Activated CD8-positive, alpha-beta memory T cell treated with anti-CD3 and anti-CD28 coated beads for 48 hours (primary cell): ENCODE measurements around the gene GNPAT.
"Not testable (repeated sequence)": the region's sequence is repeated elsewhere in the genome, so short reads cannot be mapped to it uniquely, and the experiment has no call there.

ENCODE experiments used
- DNase-seq, 3 experiments: peaks; one replicate each; pipeline ENCODE4 v3.0.0-alpha.2; 2020; ENCODE audit warnings: low read depth in 2 of 3, low spot score in 2 of 3

Gene GNPAT

DNA sequence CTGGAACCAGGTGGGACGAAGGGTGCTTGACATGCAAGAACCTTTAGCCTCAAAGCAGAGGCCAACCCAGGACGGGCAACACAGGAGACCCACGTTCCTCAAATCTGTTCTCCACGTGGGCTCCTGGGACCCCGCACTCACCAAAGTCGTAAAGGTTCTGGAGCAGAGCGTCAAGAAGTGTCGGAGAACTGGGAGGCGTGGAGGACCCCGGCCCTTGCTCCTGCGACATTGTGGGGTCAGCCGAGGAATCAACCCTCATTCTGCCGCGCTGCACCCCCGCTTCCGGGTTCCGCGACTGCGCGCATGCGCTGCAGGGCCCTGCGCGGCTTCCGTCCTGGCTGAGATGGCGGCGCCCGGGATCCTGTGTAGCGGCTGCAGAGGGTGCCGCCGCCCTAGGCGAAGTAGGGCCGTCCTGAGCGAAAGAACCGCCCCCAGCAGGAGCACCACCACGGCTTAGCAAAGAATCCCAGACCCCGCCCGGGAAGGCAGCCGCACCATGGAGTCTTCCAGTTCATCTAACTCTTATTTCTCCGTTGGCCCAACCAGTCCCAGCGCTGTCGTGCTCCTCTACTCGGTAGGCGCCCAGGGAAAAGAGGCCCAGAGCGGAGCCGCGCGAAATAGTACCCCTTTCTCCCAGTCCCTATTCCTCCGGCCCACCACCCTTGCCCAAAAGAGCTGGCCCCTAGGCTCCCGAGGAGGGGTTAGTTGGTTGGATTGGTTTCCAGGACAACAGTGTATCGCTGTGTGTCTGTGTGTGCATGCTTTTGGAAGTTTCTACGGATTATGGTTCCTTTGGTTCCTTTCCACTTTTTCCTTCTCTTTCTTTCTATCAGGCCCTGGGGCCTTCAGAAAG, at the start of gene GNPAT:
Gene GNPAT (plus strand): TSS at position 330 of the 853 bp plus-strand sequence. CDS start 167 bp downstream, at position 497.
- peak; percentile 78 to 86 (median 84) for DNase-seq

DNA sequence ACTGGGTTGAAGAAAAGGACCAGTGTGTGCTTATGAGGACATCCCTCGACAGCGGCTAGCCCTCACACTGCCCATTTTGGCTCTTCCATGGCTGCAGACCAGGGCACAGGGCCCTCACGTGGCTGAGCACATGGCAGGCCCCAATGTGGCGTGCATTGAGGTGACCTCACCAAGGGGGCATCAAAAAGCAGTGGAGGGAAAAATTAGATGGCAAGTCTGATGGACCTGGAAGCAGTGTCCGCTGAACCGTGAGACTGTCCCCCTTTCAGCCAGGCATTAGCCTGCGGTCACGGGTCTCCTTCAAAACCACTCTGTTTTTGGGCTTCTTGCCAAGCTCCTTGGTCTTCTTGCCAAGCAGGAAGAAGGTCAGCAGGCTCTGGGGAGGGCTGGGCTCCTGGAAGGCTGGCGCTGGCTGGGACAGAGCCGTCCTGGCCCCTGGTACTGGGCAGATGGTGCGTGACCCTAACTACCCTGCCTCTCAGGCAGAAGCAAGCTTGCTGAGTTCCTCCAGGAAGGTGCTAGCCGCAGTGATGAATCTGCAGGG, 48.3 kb upstream of the GNPAT start:
- DNase-seq = no peak

DNA sequence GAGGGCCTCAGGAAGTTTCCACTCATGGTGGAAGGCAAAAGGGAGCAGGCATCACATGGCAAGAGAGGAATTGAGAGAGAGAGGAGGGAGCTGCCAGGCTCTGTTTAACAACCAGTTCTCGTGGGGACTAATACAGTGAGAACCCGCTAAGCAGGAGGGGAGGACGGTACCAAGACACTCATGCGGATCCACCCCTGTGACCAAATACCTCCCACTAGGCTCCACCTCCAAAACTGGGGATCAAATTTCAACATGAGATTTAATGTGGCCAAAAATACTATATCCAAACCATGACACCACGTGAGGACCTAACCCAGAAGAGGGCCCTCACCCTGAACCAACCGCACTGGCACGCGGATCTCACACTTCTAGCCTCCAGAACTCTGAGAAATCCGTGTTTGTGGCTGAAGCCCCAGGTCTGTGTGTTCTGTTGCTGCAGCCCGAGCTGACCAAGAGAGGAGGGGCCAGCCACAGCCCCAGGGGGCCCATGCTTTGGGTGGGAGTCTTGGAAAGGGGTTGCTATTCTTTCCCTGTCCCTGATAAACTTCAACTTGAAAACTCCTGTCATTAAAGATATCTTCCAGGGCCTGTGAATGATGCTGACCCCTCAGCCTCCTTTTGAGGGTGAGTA, 47.2 kb upstream of the GNPAT start:
- no peak for DNase-seq

DNA sequence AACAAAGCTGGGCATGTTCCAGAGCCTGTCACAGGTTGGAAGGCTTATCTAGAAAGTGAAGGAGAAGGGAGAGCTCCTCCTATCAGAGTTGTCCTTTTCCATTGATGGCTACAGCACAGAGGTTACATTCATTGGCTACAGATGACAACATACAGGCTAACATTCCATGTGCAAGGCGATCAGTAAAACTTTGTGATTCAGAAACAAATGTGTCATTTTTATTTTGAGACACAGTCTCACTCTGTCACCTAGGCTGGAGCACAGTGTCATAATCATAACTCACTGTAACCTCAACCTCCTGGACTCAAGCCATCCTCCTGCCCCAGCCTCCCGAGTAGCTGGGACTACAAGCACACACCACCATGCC, 46.6 kb upstream of the GNPAT start:
- DNase-seq = no peak

DNA sequence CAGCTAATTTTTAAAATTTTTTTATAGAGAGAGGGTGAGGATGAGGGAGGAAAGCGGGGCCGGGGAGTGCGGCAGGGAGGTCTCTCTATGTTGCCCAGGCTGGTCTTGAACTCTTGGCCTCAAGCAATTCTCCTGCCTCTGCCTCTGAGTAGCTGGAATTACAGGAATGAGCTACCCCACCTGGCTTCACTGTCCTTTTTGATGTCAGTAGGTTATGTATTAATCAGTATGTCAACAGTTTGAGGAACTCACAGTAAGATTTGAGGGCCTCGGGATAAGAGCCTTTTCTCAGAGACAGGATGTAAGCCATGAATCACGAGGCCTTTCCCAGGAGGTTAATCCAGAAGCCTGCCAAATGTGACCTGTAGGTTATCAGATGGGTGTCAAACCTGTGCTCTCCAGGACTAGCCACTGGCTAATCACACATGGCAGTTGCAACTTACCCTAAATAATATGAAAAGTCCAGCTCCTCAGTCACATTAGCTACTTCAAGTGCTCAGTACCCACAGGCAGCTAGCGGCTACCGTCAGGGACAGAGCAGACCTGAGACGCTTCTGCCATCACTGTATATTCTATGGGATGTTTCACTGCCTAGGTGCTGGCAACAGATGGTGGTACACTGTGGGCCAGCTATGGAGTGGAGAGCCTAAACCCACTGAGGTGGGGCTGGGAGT, 46.0 kb upstream of the GNPAT start:
- DNase-seq = no peak

DNA sequence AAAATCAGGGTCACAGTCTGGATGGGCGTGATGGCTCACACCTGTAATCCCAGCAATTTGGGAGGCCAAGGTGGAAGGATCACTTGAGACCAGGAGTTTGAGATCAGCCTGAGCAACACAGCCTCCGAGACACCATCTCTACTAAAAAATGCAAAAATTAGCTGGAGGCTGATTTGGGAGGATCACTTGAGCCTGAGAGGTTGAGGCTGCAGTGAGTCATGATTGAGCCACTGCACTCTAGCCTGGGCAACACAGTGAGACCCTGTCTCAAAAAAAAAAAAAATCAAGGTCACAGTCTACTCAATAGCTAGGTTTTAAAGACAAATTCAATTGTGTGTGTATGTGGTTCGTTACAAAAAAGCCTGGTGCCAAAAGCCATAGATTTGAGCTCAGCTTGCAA, 44.7 kb upstream of the GNPAT start:
- no peak for DNase-seq

DNA sequence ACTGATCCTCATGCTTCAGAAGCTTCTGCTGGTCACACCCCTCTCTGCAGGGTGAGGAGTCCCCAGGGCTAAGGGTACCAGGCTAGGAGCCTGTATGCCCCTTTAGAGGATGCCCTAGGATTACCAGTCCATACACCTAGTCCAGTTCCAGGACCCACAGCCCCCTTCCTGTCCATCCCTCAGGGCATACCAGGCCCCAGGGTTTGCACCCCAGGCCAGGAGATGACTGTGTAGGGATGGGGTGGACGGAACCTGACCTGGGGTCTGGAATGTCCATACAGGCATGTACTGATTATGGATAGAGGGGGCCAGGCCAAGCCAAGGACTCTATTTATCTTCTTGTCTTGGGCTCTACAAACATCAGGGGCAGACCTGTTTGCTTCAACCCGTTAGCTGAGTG, 44.3 kb upstream of the GNPAT start:
- DNase-seq = no peak

DNA sequence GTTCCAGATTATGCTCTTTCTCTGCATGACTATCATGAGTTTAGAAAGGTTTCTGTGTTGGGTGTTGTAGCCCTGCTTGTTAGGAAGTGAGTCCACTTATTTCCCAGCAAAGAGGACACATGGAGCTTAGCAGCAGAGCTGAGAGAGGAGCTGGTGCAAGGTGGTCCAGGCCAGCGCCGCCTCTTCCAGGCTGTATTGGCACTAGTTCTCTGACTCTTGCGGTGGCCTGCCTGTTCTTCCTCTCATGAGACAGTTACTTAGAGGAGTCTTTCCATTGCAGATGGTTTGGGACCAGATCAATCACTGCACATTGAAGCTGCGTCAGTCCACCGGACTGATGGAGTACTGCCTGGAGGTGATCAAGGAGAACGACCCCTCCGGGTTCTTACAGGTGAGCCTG, 41.1 kb upstream of the GNPAT start:
- DNase-seq = no peak

DNA sequence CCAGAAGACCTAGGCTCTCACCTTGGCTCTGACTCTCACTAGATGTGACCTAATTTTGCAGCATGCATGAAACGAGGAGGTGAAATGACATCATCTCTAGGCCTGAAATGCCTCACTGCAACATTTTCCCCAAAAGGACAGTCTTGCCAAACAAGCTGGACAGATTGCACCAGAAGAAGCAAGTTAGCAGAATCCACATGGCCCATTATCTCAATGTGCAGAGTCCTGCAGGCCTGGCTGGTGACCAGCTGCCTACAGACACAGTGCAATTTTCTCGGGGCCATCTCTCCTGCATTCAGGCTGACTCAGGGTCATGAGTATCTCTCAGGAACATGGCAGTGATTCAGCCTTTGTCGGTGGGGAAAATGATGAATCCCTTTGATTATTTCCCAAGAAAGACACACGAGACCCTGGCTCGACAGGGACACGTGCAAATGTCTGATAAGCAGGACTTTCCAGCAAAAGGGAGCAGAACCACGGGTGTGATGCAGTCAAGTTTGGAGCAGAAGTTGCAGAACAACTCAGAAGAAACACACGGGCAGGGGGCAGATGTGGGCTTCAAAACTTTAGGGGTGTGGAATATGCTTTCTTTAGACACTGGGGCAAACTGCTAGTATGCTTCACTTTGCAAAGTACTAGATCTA, 40.5 kb upstream of the GNPAT start:
- DNase-seq = no peak

DNA sequence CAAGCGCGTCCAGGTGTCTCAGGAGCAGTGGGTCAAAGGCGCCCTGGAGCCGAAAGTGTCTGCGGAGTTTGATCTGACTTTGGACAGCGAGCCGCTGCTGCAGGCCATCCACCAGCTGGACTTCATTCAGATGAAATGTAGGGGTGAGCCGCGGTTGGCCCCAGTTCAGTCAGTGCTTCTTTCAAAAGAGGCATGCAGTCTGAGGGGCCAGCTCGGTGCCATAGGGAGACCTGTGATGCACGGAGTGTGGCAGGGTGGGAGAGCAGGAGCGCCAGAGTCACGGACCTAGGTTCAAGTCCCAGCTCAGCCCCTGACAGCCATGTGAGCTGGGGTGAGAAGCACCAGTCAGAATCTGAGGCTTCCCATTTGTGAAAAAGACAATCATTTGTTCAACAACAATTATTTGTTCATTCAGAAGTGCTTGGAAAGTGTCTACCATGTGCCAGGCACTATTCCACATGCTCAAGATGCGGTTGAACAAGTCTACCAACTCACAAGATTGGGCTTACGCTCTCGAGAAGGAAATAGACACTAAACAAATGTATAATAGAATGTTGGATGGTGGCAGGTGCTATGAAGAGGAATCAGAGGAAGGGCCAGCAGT, 39.5 kb upstream of the GNPAT start:
- no peak for DNase-seq

DNA sequence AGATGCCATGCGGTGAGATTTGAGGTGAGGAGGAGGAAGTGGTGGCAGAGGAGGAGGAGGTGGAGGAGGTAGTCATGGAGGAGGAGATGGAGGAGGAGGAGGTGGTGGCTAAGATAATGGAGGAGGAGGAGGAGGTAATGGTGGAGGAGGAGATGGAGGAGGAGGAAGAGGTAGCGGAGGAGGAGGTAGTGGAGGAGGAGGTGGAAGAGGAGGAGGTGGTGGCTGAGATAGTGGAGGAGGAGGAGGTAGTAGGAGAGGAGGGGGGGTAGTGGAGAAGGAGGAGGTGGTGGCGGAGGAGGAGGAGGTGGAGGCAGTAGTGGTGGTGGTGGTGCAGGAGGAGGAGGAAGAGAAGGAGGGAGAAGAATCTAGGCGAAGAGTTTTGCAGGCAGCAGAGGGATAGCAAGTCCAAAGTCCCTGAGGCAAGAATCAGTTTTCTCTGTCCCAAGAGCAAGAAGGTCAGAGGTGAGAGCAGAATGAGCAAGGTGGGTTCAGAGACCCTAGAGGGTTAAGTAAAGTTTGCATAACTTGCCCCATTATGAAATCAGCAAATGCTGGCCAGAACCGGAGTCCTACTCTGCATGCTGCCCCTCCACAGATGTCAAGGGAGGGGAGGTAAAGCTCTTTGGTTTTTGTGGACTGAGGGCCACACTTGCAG, 38.9 kb upstream of the GNPAT start:
- no peak for DNase-seq

DNA sequence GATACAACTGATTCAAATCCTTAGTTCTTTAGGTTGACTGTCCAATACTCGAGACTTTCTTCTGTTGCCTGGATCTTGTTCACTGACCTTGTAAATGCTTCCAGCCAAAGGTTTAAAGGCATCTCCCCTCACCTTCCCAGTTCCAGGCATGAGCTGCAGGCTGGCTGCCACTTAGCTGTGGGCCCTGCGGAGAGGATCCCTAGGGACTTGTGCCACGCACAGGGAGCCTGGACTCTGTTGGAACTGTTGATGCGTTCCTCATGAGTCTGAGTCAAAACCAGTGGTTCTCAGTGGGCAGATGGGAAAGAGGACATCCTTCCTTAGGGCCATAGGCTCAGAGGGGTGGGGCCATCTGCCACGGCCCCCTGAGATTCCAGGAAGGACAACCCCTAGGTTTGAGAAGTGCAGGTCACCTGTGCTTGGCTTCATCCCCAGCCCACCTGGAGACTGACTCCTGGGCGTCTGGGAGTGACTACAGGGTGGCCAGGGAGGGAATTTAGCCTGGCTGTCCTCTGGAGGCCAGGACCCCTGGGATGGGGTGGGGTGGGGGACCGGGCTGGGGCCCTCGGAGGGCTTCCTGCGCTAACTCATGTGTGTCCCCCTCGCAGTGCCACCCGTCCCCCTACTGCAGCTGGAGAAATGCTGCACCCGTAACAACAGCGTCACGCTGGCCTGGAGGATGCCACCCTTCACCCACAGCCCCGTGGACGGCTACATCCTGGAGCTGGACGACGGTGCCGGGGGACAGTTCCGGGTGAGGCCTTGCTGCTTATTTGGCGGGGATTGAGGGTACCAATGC, 37.6 kb upstream of the GNPAT start:
- no peak for DNase-seq

DNA sequence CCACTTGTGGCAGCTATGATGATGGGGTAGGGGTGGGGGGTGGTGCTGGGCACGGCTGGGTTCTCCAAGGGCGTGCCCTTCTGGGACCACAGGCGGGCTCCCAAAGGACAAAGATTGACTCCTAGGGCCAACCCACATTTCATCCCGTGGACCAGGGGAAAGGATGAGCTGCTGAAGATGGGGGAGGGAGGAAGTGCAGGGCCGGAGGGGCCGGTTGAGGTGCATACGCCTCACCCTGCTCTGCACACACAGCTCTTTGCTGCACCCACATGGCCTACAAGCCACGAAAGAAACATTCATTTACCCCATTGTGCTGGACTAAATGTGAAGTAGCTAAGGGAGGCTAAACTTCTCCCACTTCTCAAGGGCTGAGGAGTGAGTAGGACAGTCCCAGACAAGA, 34.2 kb upstream of the GNPAT start:
- DNase-seq = no peak

DNA sequence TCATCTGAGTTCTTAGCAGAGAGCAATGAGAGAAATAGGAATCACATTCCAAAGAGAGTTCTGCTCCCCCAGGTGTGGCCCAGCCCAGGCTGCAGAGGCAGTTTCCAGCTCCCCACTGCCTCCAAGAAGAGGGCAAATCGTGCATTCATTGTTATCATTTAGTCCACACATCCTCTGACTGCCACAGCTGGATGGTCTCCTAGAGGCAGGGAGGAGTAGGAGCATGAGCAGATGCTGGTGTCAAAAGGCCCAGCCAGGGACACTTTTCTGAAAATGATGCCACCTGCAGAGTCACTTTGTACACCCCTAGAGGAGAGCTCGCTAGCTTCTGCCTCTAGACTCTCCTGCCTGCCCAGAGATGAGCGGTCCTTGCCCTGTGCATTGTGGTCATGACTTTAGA, 33.6 kb upstream of the GNPAT start:
- DNase-seq = no peak

DNA sequence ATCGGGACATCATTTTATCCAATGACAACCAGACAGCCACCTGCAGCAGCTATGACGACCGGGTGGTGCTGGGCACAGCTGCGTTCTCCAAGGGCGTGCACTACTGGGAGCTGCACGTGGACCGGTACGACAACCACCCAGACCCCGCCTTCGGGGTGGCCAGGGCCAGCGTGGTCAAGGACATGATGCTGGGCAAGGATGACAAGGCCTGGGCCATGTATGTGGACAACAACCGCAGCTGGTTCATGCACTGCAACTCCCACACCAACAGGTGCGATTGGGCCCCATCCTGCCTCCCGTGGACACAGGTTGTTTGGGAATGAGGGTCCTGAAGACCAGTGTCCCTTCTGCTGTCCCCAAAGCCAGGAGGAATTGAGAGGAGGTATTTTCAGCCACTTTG, 32.0 kb upstream of the GNPAT start:
- no peak for DNase-seq

DNA sequence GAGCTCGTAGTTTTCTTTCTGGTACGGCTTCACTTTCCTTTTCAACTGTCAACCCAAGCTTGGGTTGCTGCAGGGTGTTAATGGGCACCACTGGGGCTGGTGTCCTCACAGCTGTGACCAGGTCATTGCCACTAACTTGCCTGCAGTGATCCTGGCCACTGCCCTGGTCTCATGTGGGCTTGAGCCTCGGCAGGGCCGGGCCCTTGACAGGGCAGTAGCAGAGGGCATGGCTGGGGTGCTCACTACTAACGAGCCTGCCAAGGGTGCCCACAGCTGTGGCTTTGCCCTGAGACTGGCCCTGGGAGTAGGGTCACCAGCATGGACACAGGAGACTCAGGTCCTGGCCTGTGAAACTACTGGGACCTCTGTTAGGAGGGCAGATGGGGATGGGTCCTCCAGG, 31.5 kb upstream of the GNPAT start:
- no peak for DNase-seq

DNA sequence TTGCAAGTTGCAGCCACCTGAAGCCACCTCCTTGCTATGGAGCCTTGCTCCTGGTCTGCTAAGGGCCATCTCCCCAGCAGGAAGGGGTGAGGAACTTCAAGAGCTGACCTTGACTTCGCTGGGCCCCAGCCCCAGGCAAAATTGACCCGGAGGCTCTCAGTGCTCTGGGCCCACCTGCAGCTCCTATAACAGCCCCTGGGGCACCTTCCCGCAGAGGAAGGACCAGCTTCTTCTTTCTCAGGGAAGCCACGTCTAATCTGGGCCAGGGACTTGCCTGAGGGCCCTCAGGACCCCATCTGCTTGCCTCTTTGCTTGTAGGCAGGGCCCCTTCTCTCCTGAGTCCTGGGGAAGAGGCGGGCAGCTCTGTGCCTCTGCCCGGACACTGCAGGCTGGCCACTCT, 30.9 kb upstream of the GNPAT start:
- no peak for DNase-seq

DNA sequence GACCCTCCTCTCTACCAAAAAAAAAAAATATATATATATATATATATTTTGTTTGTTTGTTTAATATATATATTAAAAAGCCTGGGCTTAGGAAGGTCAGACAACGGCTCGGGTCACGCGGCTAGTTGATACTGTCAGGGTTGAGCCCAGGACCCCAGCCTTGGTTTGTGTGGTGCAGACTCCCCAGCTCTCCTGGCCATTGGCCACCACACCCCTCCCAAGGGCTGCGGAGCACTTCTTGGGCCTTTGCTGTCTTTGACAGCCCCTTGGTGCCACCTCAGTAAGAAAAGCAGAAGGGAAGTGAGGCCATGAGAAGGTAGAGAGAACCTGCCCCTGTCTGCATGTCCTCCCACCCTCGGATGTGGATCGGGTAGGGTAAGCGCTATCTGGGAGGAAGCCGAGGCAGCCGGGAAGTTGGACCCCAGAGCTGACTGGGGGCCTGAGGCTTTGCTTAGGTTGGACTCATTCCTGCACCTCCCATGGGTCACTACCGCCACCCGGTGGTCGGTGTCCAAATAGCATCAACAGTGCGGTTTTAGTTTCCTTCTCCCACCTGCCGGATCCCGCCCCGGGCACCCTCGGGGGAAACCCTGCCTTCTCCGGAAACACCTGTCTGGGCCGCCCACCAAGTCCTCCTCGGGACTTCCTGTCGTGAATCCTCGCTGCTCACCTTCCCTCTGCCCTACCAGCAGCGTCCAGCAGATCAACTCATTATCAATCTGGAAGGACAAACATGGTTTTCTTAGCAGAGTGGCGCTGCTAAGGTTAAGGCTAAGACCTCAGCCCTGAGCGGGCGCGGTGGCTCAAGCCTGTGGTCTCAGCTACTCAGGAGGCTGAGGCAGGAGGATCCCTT, 29.8 kb upstream of the GNPAT start:
- DNase-seq = peak; percentile 79 to 94 (median 92)

DNA sequence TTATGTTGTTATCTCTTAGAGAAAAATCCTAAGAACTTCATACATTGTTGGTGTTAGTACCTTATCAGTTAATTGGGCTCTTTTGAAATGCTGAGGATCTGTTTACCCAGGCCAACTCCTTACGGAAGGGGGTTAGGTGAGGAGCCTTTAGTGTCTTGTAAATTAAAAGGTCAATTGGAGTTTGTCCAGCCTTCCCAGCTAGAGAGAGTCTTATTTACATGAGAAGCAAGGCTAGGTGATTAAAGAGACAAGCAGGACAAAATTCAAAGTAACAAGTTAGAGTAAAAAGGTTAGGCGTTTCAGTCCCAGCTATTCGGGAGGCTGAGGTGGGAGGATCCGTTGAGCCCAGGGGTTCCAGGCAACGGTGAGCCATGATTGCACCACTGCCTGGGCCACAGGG, 28.7 kb upstream of the GNPAT start:
- not testable (repeated sequence) for DNase-seq
